ENCODE data around the gene MAP2K5. TPM values are rescaled to one million over a fixed set of nuclear protein-coding genes. Genes with fewer than 3 reads are reported as not detected.

MAP2K5 gene
- total RNA-seq, 1 experiment from 2014 or later = 15.0 TPM

DNA sequence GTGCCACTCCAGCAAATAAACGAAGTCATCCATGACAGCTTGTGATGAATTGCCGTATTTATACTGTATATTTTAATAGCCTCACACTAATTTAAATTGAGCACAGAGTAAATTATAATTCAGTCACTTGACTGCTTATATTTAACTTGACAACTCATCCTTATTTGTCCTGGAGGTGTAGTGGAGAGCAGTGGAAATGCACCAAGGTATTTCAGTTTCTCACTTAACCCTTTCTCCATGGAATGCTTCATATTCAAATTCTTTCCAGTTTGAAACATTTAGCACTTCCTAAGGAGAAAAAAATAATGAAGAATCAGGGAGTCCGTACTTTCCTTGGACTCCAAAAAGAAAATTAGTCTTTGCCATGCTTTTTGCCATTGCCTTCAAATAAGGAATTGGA lies 99.0 kb downstream of the MAP2K5 start:
- Mint-ChIP-seq H3K27ac (no peak overlapping the region), H3K27me3 (ENCODE audit: low read depth) (no peaks in the 10 kb centered on the region), H3K9me3 (no peaks in the 10 kb centered on the region), H3K4me1 (peaks cover 12% of the 10 kb centered on the region in 2 experiments), H3K36me3 (ENCODE audit: insufficient read depth in 1 of 3, low read depth in 3 of 3) (peaks cover 0 to 7% (median 7%) of the 10 kb centered on the region in 3 experiments; a peak in 3 of 7 replicates), H3K4me3 (no peak overlapping the region)
- Histone ChIP-seq H3K79me2 (ENCODE audit: insufficient read depth, low read length) (no peaks in the 10 kb centered on the region), H3K56ac (ENCODE audit: insufficient read length, low read depth, low read length) (no peak overlapping the region), H2BK5ac (ENCODE audit: insufficient read length, low read length) (no peak overlapping the region), H2BK15ac (ENCODE audit: low read depth, low read length) (no peak overlapping the region), H3K4me1 (ENCODE audit: insufficient read depth, low read length) (no peaks in the 10 kb centered on the region), H3K4ac (ENCODE audit: low read depth, low read length) (no peak overlapping the region), H3K9ac (ENCODE audit: extremely low read depth, insufficient read length, low read length) (no peak overlapping the region), H4K20me1 (ENCODE audit: control insufficient read depth, insufficient read depth, insufficient read length) (no peaks in the 10 kb centered on the region), H2BK120ac (ENCODE audit: low read depth, low read length, poor library complexity, severe bottlenecking) (no peak overlapping the region), H4K91ac (ENCODE audit: insufficient read length, low read depth, low read length) (no peak overlapping the region), H4K5ac (ENCODE audit: insufficient read length, low read depth, low read length) (no peak overlapping the region), H3K27ac (ENCODE audit: insufficient read length, low read depth, low read length) (no peak overlapping the region), H3K27me3 (ENCODE audit: insufficient read depth, low read length) (no peaks in the 10 kb centered on the region), H2BK20ac (ENCODE audit: low read depth, low read length, poor library complexity, severe bottlenecking) (no peak overlapping the region), H3K14ac (ENCODE audit: insufficient read depth, low read length) (no peak overlapping the region), H2AK5ac (ENCODE audit: insufficient read length, low read length) (no peak overlapping the region), H3K23me2 (ENCODE audit: insufficient read length, low read depth, low read length, poor library complexity, severe bottlenecking) (no peaks in the 10 kb centered on the region), H2AFZ (ENCODE audit: low read length) (no peak overlapping the region), H3K79me1 (ENCODE audit: insufficient read depth, low read depth, low read length, poor library complexity, severe bottlenecking) (no peaks in the 10 kb centered on the region), H3T11ph (ENCODE audit: low read length) (no peak overlapping the region), H3K18ac (ENCODE audit: insufficient read length, low read depth, low read length) (no peak overlapping the region), H3K23ac (ENCODE audit: insufficient read length, low read depth, low read length) (no peak overlapping the region), H3K9me3 (ENCODE audit: control insufficient read depth, low read depth, low read length) (no peaks in the 10 kb centered on the region), H3K4me2 (ENCODE audit: insufficient read depth, insufficient read length, low read length) (no peak overlapping the region), H2BK12ac (ENCODE audit: insufficient read length, low read depth, low read length) (no peak overlapping the region), H4K8ac (replicated peaks; ENCODE audit: insufficient read length, low read depth, low read length) (no peak overlapping the region)
- DNase-seq = no peak
- TF ChIP-seq, protein P1, sequence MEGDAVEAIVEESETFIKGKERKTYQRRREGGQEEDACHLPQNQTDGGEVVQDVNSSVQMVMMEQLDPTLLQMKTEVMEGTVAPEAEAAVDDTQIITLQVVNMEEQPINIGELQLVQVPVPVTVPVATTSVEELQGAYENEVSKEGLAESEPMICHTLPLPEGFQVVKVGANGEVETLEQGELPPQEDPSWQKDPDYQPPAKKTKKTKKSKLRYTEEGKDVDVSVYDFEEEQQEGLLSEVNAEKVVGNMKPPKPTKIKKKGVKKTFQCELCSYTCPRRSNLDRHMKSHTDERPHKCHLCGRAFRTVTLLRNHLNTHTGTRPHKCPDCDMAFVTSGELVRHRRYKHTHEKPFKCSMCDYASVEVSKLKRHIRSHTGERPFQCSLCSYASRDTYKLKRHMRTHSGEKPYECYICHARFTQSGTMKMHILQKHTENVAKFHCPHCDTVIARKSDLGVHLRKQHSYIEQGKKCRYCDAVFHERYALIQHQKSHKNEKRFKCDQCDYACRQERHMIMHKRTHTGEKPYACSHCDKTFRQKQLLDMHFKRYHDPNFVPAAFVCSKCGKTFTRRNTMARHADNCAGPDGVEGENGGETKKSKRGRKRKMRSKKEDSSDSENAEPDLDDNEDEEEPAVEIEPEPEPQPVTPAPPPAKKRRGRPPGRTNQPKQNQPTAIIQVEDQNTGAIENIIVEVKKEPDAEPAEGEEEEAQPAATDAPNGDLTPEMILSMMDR (conservative IDR thresholded peaks at IDR 0.05) = no peak; the same call in 2 of the 3 replicates
- WGBS (ENCODE audit: extremely low coverage, insufficient read length, low lambda C conversion rate) = no CpG with 5 or more reads among the region's 3 CpGs
